K562 (cell line): Measurements from ENCODE around the gene C1RL. TPM values are rescaled to one million over a fixed set of nuclear protein-coding genes. Genes with fewer than 3 reads are reported as not detected.

Source experiments
- ARID2 ChIP-seq: fragments of 450-650 bp; IDR thresholded peaks from 2 replicates; pipeline ENCODE4 v1.6.1; 2017; ENCODE audit warnings: antibody characterized with exemption, mild to moderate bottlenecking
- ARNT ChIP-seq, 2 experiments: fragments of 450-650 bp; IDR thresholded peaks; 2 replicates each; pipeline ENCODE4 v1.6.1; 2016; ENCODE audit warnings: mild to moderate bottlenecking in 1 of 2
- CHCHD3 ChIP-seq: fragments of 250-450 bp; sonication (Bioruptor Pico); IDR thresholded peaks from 2 replicates; pipeline ENCODE4 v2.1.2; 2022; ENCODE audit warnings: mild to moderate bottlenecking
- CHD2 ChIP-seq: IDR thresholded peaks from 2 replicates; pipeline ENCODE4 v1.6.1; 2011; ENCODE audit warnings: low read depth, low read length
- CREB1 ChIP-seq, 2 experiments: sonication (generic) in 1 of 2; formaldehyde crosslinking in 1 of 2; IDR thresholded peaks; 2 replicates each; pipeline versions ENCODE4 v1.6.1 to v1.8.0; 2012 to 2022; ENCODE audit warnings: inconsistent platforms in 1 of 2, mild to moderate bottlenecking in 1 of 2, missing genetic modification reagents in 1 of 2, moderate library complexity in 1 of 2
- CXXC5 ChIP-seq: fragments of 250-450 bp; sonication (Bioruptor Pico); IDR thresholded peaks from 2 replicates; pipeline ENCODE4 v1.8.0; 2022; ENCODE audit warnings: inconsistent platforms, mild to moderate bottlenecking, moderate library complexity
- ESRRB ChIP-seq: fragments of 250-450 bp; sonication (Bioruptor Pico); IDR thresholded peaks from 2 replicates; pipeline ENCODE4 v1.5.0; 2020; ENCODE audit warnings: mild to moderate bottlenecking, moderate library complexity, borderline replicate concordance
- FOS ChIP-seq: IDR thresholded peaks from 3 replicates; pipeline ENCODE4 v1.6.1; 2011; ENCODE audit not compliant: insufficient read length; ENCODE audit errors: extremely low read depth
- JUND ChIP-seq, 2 experiments: IDR thresholded peaks; 2 replicates in 1 of 2; 3 replicates in 1 of 2; pipeline ENCODE4 v1.6.1; 2011; ENCODE audit warnings: borderline replicate concordance in 2 of 2, low read depth in 2 of 2, low read length in 2 of 2, improper control_type of control experiment in 1 of 2, missing biosample characterization in 1 of 2, missing genetic modification characterization in 1 of 2, missing genetic modification reagents in 1 of 2
- MBD2 ChIP-seq: sonication (generic); IDR thresholded peaks from 2 replicates; pipeline ENCODE4 v1.6.1; 2016; ENCODE audit warnings: low read depth, borderline replicate concordance
- NFYB ChIP-seq: IDR thresholded peaks from 2 replicates; pipeline ENCODE4 v1.6.1; 2011; ENCODE audit warnings: mild to moderate bottlenecking, moderate library complexity; ENCODE audit not compliant: insufficient read length; ENCODE audit errors: extremely low read depth
- PHF8 ChIP-seq: fragments of 200-600 bp; sonication (generic); IDR thresholded peaks from 2 replicates; pipeline ENCODE4 v1.6.1; 2012; ENCODE audit warnings: mixed run types, mild to moderate bottlenecking, inconsistent platforms, low read length, moderate library complexity, borderline replicate concordance
- RBM17 ChIP-seq: fragments of 200-400 bp; formaldehyde crosslinking; IDR thresholded peaks from 2 replicates; pipeline ENCODE4 v1.6.1; 2017; ENCODE audit warnings: low read depth, mild to moderate bottlenecking, low read length, borderline replicate concordance
- RUNX1 ChIP-seq: sonication (generic); IDR thresholded peaks from 2 replicates; pipeline ENCODE4 v1.6.1; 2016; ENCODE audit warnings: antibody characterized with exemption, low read depth
- SP2 ChIP-seq: IDR thresholded peaks from 2 replicates; pipeline ENCODE4 v1.6.1; 2011; ENCODE audit warnings: mild to moderate bottlenecking, low read depth, low read length, moderate library complexity; ENCODE audit not compliant: poor library complexity, severe bottlenecking; ENCODE audit errors: extremely low read depth
- U2AF1 ChIP-seq: fragments of 200-400 bp; formaldehyde crosslinking; optimal IDR thresholded peaks from 2 replicates; pipeline ENCODE3; 2017; ENCODE audit warnings: mild to moderate bottlenecking, low read depth, low read length, moderate library complexity
- YY1 ChIP-seq, 3 experiments: IDR thresholded peaks; 2 replicates each; pipeline ENCODE4 v1.6.1; 2011; ENCODE audit warnings: low read length in 2 of 3, mild to moderate bottlenecking in 2 of 3, moderate library complexity in 2 of 3, borderline replicate concordance in 1 of 3, control low read depth in 1 of 3, low read depth in 1 of 3; ENCODE audit not compliant: insufficient read depth in 3 of 3, insufficient replicate concordance in 2 of 3, control insufficient read depth in 1 of 3, insufficient read length in 1 of 3; ENCODE audit errors: extremely low read depth in 1 of 3
- ZFX ChIP-seq: sonication (generic); formaldehyde crosslinking; IDR thresholded peaks from 2 replicates; pipeline ENCODE4 v1.8.0; 2022; ENCODE audit warnings: mild to moderate bottlenecking, missing genetic modification reagents, moderate library complexity
- ZNF217 ChIP-seq: sonication (generic); formaldehyde crosslinking; IDR thresholded peaks from 2 replicates; pipeline ENCODE4 v1.8.0; 2022; ENCODE audit warnings: mild to moderate bottlenecking, missing genetic modification reagents
- polyA plus RNA-seq, 8 experiments: library from polyadenylated mRNA; depleted of rRNA in 4 of 8; stranded (reverse) in 5 of 8; unstranded in 3 of 8; fragments of >200 nt; fragmentation: Nextera tagmentation in 2 of 8; fragmentation: Illumina TruSeq in 1 of 8; extraction: Ambion mirVana in 2 of 8; extraction: Trizol in 1 of 8; gene quantifications; 2 replicates each; pipeline versions ENCODE4 v1.2.1 to v1.2.3, GENCODE V29; 2011 to 2014; ENCODE audit warnings: inconsistent platforms in 1 of 8, missing spikeins in 1 of 8
- total RNA-seq, 7 experiments: library from RNA; depleted of rRNA in 6 of 7; stranded (reverse); fragments of >200 nt in 6 of 7; fragmentation: Illumina TruSeq in 2 of 7; extraction: Trizol in 2 of 7; gene quantifications; 2 replicates each; pipeline versions ENCODE4 v1.2.1 to v1.2.3, GENCODE V29; 2011 to 2021; ENCODE audit warnings: low replicate concordance in 1 of 7
- TF ChIP-seq, protein P1 (sequence below): fragments of 450-650 bp; IDR thresholded peaks from 2 replicates; pipeline ENCODE4 v1.6.1; 2018; ENCODE audit not compliant: partially characterized antibody
- TF ChIP-seq, protein P2 (sequence below), 2 experiments: fragments of 450-650 bp in 1 of 2; sonication (generic) in 1 of 2; formaldehyde crosslinking in 1 of 2; IDR thresholded peaks in 1 of 2; conservative IDR thresholded peaks in 1 of 2; 2 replicates each; pipeline versions ENCODE4 v1.6.1 to v1.8.1; 2016 to 2023; ENCODE audit warnings: mild to moderate bottlenecking in 2 of 2, moderate library complexity in 2 of 2, inconsistent platforms in 1 of 2, missing genetic modification reagents in 1 of 2

C1RL gene
- total and polyA plus RNA-seq, 9 of the 15 experiments (the other 6 are each of a cell fraction or from before 2014, with no cell fraction given) = 1.4 to 10.7 (median 8.0) TPM

DNA sequence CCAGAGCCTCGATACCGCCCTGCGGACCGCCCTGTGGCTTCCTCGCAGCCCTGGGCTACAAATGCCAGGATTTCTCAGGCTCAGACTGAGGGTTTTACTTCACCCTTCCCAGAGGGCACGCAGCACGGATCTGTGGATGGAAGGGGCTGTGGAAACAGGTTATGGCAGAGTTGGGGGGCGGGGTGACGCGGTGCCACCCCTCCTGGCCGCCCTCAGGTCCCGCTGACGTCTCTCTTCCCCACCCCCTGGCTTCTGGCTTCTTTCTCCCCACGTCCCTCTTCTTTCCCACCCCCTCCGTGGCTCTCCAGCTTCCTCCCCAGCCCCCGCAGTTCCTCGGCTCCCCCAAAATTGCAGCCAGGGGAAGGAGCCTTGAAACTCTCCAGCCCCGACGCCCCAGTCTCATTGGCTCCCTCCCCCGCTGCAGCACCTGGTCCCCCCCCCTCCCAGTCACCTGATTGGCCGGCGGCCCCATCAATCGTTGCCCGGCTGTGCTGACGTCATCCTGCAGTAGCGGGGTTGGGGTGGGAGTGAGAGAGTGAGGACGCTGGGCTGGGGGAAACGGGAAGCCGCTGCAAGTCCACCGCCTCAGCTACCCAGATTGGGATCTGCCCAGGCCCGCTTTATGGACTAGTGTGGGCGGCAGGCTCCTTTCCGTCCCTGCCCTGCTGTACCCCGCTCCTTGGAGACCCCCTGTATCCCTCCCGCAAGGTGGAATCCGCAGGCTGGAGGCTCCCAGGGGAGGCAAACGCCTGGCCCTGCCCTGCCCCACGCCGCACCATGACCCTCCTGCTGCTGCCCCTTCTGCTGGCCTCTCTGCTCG is 21.1 kb upstream of the C1RL start, which contains the start of gene CLSTN3 (continued):
- TF ChIP-seq CHD2 (peak; percentile 63; the same call in 1 of the 2 replicates), U2AF1 (no peak), ARID2 (no peak), FOS (peak; percentile 73), JUND (IDR thresholded peaks at IDR 0.05; ENCODE audit: borderline replicate concordance, low read depth, low read length) (peak; percentile 87), JUND (tag; IDR thresholded peaks at IDR 0.05; ENCODE audit: borderline replicate concordance, low read depth, low read length) (peak; percentile 56; the same call in 1 of the 3 replicates), ARNT (IDR thresholded peaks at IDR 0.05) (no peak), CHCHD3 (CRISPR knock-in tag) (no peak), ZNF217 (no peak), ZFX (CRISPR knock-in tag) (0 out of 2 replicates have a peak, but pooled peaks have one; percentile 34), CREB1 (IDR thresholded peaks at IDR 0.05) (peak; percentile 63), CREB1 (CRISPR knock-in tag; IDR thresholded peaks at IDR 0.05) (peak; percentile 78), YY1 (IDR thresholded peaks at IDR 0.05; ENCODE audit: borderline replicate concordance in 1 of 3, control insufficient read depth in 1 of 3, extremely low read depth in 1 of 3, insufficient read depth in 3 of 3, insufficient read length in 1 of 3, insufficient replicate concordance in 2 of 3, low read depth in 1 of 3, low read length in 2 of 3) (no peak), PHF8 (peak; percentile 42; the same call in 1 of the 2 replicates), ESRRB (CRISPR knock-in tag) (no peak), RBM17 (no peak), NFYB (peak; percentile 82), CXXC5 (peak; percentile 49), RUNX1 (peak; percentile 21; the same call in 1 of the 2 replicates), MBD2 (peak; percentile 67; the same call in 1 of the 2 replicates), SP2 (peak; percentile 80)
- TF ChIP-seq, protein P1, sequence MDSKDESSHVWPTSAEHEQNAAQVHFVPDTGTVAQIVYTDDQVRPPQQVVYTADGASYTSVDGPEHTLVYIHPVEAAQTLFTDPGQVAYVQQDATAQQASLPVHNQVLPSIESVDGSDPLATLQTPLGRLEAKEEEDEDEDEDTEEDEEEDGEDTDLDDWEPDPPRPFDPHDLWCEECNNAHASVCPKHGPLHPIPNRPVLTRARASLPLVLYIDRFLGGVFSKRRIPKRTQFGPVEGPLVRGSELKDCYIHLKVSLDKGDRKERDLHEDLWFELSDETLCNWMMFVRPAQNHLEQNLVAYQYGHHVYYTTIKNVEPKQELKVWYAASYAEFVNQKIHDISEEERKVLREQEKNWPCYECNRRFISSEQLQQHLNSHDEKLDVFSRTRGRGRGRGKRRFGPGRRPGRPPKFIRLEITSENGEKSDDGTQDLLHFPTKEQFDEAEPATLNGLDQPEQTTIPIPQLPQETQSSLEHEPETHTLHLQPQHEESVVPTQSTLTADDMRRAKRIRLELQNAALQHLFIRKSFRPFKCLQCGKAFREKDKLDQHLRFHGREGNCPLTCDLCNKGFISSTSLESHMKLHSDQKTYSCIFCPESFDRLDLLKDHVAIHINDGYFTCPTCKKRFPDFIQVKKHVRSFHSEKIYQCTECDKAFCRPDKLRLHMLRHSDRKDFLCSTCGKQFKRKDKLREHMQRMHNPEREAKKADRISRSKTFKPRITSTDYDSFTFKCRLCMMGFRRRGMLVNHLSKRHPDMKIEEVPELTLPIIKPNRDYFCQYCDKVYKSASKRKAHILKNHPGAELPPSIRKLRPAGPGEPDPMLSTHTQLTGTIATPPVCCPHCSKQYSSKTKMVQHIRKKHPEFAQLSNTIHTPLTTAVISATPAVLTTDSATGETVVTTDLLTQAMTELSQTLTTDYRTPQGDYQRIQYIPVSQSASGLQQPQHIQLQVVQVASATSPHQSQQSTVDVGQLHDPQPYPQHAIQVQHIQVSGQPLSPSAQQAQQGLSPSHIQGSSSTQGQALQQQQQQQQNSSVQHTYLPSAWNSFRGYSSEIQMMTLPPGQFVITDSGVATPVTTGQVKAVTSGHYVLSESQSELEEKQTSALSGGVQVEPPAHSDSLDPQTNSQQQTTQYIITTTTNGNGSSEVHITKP = peak; percentile 90
- TF ChIP-seq, protein P2, sequence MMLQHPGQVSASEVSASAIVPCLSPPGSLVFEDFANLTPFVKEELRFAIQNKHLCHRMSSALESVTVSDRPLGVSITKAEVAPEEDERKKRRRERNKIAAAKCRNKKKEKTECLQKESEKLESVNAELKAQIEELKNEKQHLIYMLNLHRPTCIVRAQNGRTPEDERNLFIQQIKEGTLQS (IDR thresholded peaks at IDR 0.05) = peak; percentile 98
- TF ChIP-seq, protein P2 (CRISPR knock-in tag; conservative IDR thresholded peaks at IDR 0.05) = no peak
